Astrocyte of the cerebellum (primary cell): Measurements from ENCODE around the gene HDAC9.
A peak's percentile ranks its signal among the peaks of the same experiment; 100 is the strongest.

Experiments
- DNase-seq: peaks from one replicate; pipeline ENCODE4 v3.0.0-alpha.2; 2011; ENCODE audit warnings: low read depth
- H3K4me3 ChIP-seq: 2 replicates; pipeline ENCODE4 v1.5.1; 2011; ENCODE audit warnings: mild to moderate bottlenecking, low read depth, low read length, moderate library complexity
- in situ Hi-C: cut with HindIII; loops from 2 replicates; pipeline ENCODE4 v1.10.0; 2017; ENCODE audit warnings: low sequenced_read_pairs
- TF ChIP-seq, protein P1 (sequence below): IDR thresholded peaks from 2 replicates; pipeline ENCODE4 v1.5.1; 2012; ENCODE audit warnings: low read length, low read depth, moderate library complexity, mild to moderate bottlenecking; ENCODE audit errors: missing control alignments

The HDAC9 gene

DNA sequence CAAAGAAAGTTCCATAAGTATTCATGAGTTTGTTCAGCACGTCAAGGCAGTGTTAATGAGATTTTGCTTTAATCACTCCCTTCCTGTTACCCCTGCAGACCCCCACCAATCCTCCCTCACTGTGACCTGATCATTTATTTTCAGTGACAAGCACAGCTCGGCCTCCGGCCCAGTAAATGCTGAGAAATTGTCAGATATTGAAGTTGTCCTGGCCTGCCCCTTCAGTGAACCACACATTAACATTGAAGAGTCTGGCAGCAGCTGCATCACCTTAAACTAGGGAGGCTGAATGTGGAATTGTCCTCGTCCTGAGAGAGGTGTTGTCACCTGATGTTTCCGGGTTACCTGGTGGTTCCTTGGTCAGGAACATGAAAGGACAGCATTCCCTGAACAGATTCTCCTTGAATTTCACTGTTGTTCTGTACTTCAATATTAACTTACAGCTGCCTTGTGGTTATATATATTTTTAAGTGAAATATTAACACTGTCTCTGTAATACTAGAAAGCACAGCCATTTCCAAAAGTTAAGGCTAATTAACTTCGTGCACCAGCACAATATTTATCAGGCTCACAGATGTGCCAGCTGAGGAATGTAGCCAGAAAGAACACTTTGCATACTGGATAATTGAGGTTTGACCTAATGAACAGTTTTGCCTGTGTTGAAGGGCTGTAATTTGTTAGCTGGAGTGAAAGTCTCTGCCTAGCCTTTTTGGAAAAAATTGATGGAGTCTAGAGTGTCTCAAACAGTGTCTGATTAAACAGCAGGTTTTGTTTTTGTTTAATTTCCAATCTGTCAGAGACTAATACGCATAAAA lies 265.3 kb downstream of the HDAC9 start:
- H3K4me3 ChIP-seq, result no peak overlapping the region
- DNase-seq, result no peak
- TF ChIP-seq, protein P1, sequence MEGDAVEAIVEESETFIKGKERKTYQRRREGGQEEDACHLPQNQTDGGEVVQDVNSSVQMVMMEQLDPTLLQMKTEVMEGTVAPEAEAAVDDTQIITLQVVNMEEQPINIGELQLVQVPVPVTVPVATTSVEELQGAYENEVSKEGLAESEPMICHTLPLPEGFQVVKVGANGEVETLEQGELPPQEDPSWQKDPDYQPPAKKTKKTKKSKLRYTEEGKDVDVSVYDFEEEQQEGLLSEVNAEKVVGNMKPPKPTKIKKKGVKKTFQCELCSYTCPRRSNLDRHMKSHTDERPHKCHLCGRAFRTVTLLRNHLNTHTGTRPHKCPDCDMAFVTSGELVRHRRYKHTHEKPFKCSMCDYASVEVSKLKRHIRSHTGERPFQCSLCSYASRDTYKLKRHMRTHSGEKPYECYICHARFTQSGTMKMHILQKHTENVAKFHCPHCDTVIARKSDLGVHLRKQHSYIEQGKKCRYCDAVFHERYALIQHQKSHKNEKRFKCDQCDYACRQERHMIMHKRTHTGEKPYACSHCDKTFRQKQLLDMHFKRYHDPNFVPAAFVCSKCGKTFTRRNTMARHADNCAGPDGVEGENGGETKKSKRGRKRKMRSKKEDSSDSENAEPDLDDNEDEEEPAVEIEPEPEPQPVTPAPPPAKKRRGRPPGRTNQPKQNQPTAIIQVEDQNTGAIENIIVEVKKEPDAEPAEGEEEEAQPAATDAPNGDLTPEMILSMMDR, result no peak
- in situ Hi-C loops, result no loop called here

DNA sequence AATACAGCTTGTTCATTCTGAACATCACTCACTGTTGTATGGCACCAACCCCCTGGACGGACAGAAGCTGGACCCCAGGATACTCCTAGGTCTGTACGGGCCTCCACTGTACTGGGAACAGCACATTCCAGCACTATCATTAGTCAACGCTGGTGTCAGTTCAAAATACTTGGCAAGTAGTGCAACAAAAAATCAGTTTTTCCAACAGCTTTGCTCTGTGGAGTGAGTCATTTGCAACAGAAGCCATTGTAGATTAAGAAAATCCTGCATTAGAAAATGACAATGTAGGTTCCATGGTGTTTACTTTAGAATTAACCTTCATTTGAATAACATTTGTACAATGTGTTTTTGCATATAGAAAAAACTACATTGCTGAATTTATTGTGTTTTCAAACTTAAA lies 266.6 kb downstream of the HDAC9 start:
- in situ Hi-C loops, result no loop called here
- peak; percentile 82 for DNase-seq

DNA sequence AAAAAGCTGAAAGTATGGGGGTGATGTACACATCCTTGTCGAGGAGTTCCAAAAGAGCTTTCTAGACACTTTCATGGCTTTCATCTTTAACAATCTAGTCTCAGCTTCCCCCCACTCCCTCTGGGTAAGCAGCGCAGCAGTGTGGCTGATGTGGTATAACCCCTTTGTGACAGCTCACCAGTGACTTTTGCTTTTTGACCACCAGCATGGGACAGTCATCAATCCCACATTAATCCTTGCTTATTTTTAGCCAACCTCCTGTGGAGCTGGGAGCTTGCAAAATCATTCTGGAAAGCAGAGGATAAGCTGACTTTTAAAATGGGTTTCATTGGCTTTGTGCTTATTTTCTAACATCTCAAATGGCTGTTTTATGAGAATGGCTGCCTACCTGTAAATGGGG lies 272.7 kb downstream of the HDAC9 start:
- TF ChIP-seq, protein P1, result no peak
- H3K4me3 ChIP-seq, result no peak overlapping the region
- DNase-seq, result peak; percentile 65
- in situ Hi-C loops, result no loop called here

More for the DNA sequence above, 266.6 kb downstream of the HDAC9 start:
- H3K4me3 ChIP-seq, result no peak overlapping the region
- TF ChIP-seq, protein P1, result no peak

DNA sequence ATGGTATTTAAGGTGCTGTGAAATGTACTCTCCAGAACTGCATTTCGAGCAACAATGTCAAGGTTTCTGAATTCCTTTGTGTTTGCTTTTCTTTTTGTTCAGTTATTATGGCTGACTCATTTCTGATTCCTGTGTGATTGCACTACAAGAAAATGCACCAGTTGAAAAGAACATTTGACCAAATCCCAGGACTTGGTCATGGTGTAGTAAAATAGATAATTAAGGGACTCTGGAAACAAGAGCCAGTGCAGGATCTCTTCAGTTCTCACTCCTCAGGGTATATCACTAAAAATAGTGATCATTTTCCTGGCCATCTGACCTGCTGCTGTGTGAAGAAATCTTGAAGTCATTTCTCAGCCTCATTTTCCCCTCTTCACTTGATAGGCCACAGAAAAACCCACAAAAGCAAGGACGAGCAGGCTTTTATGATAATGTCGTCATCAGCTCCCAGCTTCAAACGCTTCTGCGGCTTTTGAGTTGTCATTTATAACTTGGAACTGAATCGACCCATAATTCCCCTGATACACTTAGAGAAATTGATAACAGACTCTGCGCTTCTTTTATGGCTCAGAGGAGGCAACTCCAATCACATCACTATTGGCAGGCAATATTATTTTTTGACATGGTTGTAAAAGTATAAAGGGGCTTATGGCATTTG lies 274.7 kb downstream of the HDAC9 start:
- DNase-seq, result peak; percentile 91
- TF ChIP-seq, protein P1, result no peak
- in situ Hi-C loops, result no loop called here
- H3K4me3 ChIP-seq, result no peak overlapping the region

DNA sequence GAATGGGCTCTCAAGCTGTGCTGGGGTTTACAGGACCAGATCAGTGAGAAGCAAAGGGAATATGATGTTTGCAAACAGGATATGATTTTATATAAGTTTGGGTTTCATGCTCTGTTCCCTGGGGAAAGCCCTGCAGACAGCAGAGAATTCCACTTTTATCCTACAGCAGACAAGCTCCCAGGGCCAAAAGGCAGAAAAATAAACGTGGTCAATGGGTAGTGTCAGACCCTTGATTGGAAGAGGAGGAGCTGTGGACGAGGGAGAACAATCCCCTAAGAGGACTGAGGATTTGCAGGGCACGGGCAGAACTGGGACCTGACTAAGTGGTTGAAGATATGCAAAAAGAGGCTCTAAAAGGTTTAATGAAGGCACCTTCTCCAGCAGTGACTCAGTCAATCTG lies 275.3 kb downstream of the HDAC9 start:
- in situ Hi-C loops, result no loop called here
- TF ChIP-seq, protein P1, result no peak
- no peak for DNase-seq
- H3K4me3 ChIP-seq, result no peak overlapping the region

DNA sequence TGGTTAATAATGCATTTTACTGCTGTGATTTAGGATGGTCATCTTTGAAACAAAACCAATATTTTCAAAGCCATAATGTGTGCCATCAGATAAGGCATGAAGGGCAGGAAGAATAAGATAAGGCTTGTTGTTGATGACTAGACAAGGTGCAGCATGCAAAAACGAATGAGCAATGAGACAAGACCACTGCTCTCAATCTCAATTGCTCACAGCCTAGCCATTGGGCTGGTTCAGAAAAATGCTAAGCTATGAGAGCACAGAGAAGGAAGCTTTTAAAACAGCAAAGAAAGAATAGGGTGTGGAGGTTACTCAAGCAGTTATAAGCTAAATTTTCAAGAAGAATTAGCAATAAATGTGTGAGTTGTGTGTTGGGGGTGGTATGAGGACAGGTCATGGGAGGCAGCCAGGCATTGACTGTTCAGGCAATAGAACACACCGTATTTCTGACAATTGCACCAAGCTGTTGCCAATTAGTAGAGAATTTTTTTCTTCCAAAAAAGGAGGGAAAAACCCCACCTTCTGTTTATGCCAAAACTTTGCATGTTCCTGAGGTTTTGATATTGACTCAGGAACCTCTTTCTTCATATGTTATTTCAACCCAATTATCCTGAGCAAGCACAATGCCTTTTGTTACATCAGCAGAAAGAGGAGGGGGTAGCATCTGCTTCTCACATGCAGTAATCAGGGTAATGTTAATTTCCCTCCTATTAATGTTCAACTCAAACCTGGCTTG lies 276.5 kb downstream of the HDAC9 start:
- no peak for DNase-seq
- TF ChIP-seq, protein P1, result no peak
- in situ Hi-C loops, result no loop called here
- no peak overlapping the region for H3K4me3 ChIP-seq
